HCEC 1CT (cell line): ENCODE data around the gene DLG2.
"Not testable (repeated sequence)": the region's sequence is repeated elsewhere in the genome, so short reads cannot be mapped to it uniquely, and the experiment has no call there.

Experiments used
- DNase-seq: peaks from one replicate; pipeline ENCODE4 v3.0.0-alpha.2; 2017

The DLG2 gene

DNA sequence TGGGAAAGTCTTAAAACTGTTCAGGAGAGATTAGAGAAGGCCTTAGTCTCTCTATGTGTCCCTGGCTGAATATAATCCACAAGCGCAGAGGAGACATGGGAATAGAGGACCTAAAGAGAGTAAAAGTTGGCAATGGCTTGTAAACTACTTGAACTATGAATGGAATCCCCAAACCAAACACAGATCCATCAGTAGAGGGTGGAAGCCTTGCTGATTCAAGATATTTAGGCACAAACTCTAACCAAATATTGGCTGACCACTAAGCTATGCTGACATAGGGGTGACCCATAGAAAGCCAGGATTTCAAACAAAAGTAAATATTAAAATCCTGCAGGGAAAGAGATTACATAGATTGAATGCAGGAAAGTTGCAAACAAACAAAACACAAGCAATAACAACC, 439.2 kb downstream of the DLG2 start:
- DNase-seq, result no peak

DNA sequence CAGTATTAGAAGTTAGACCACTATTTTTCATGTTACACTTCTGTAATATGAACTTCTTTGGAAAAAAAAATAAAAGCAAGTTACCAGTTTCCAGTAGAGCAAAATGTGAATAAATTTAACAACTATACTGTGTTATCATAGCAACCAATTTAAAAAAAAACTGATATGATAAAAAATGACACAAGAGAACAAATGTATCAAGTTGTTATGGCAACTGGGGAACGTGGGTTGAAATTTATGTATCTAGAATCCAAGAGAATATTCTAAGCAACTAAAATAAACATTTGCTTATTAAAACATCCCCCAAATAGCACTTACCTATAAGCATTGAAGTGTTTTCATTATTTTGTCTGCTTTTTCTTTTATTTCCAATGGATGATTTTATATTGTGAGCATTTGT, 442.4 kb downstream of the DLG2 start:
- no peak for DNase-seq

DNA sequence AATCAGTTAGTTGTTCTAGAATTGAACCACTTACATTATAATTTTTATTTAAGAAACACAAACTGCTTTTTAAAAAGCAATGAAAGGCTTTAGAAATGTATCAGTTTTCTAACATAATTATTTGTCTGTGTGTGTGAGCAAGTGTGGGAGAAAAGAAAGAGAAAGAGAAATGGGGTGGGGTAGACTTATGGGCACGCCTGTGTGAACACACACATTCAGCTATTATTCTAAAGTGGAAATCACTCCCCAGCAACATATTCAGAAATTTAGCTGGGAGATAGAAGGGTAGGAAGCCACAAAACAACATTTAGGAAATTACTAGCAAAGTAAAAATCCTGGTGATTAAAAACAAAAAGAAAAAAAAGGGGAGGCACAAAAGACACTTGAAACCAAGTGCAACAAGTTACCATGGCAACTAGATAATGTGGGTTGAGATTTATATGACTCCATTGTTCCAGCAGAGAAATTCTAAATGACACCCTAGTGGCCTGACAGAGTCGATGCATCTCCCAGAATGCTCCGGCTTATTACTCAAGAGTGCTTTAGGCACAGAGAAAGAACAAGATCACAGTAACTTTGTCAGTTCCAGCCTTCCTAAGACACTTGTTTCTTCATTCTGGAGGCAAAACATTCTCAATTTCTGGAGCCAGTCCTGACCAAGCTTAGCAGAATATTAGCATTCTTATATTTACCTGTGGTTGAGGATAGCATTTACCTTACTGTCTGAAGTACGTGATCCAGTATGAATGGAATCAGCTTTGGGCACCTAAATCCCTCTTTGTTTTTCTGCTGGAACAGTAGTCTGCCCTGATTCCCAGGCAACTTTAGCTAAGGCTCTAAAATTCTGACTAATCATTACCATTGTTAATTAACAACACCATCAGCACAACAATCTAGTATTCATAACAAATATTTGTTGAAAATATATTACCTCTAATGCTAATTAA, 444.4 kb downstream of the DLG2 start:
- peak; percentile 69 for DNase-seq

DNA sequence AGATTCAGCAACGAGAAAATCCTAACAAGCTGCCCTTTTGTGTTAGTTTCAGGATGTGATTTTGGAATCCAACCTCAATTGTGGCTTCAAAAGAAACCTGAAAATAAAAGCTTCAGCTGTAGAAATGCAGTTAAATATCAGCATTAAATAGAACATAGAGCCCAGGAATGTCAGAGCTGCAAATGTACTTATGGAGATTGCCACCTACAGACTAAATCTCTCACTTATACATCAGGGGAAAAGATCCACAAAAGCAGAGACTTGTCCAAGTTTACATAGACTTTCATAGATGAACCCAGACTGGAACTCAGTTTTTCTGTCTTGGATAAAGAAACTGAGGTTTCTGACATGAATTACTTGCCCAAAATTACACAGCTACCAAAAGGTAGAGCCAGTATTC, 446.6 kb downstream of the DLG2 start:
- DNase-seq, result no peak

- no peak for DNase-seq
Observed at GRCh38 chr11:85171648-85172257, 455.4 kb downstream of the DLG2 start.

- DNase-seq, result peak; percentile 72
Observed at GRCh38 chr11:85170184-85170583, 457.0 kb downstream of the DLG2 start.

GRCh38 chr11:85167471-85167870, 459.7 kb downstream of the DLG2 start:
- DNase-seq, result no peak

DNA sequence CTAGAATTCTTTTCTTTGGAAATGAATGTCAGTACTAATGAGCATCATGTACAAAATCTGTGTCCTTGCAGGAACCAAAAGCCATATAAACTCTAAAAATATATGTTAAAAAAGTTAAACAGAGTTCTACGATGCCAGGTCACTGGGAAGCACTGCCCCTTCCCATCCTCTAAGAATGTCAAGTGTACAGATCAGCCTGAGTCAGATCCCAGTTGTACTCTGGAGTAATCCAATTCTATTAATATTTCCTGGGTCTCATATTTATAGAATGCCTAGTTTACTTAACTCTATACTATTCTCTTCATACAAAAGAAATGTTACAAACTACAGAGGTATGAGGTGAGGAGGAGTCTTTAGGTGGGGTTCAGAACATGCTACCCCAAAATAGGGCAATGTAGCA, 460.1 kb downstream of the DLG2 start:
- DNase-seq, result peak; percentile 35

GRCh38 chr11:85165819-85166218, 461.3 kb downstream of the DLG2 start:
- DNase-seq, result no peak

DNA sequence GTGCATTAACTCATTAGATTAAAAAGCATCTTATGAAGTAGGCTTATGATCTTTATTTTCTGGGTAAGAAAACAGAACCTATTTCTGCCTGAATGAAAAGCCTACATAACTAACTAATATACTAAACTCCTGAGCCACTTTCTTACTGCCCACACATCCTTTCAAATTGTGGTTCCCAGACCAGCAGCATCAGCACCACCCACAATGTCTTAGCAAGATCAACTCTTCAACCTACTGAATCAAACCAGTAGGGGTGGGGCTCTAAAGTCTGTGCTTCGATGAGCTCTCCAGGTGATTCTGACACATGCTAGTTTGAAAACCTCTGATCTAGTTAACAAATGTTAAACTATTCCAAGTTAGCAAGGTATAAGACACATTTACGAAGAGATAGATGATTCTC, 462.4 kb downstream of the DLG2 start:
- no peak for DNase-seq

DNA sequence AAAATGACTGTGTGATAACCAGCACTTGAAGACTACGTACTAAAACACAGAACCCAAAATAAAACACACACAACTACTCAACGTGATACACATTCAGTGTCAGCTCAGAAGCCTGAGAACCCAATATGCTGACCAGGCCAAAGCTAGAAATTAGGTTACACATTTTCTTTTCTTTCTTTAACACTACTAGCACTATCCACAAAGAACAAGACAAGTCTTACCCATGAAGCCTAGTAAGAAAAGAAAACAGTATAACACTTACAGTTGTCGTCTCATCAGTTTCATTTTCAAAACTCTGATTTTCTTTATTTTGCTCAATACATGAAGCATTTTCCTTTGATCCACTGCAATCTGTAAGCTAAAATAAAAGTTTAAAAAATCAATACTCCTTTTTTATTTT, 472.9 kb downstream of the DLG2 start:
- DNase-seq, result no peak

DNA sequence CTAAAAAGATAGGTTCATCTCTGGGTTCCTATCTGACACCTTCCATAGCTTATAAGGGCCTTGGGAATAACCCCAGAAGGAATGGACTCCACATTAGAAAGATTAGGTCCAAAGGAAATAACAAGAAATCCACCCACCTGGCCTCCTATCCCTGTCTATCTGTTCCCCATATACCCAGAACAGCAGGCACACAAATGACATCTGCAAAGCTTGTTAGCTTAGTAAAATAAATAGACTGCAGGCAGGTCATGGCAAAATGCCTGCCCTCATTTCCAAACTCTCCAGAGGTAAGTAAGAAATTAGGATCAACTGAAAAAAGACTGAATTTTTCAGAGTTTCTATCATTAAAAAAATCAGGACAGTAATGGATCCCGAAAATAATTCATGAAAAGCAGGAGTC, 489.5 kb downstream of the DLG2 start:
- DNase-seq, result no peak

- DNase-seq, result no peak
Observed at GRCh38 chr11:85133636-85134035, 493.5 kb downstream of the DLG2 start.

GRCh38 chr11:85132851-85133585, 494.1 kb downstream of the DLG2 start:
- DNase-seq, result peak; percentile 31

DNA sequence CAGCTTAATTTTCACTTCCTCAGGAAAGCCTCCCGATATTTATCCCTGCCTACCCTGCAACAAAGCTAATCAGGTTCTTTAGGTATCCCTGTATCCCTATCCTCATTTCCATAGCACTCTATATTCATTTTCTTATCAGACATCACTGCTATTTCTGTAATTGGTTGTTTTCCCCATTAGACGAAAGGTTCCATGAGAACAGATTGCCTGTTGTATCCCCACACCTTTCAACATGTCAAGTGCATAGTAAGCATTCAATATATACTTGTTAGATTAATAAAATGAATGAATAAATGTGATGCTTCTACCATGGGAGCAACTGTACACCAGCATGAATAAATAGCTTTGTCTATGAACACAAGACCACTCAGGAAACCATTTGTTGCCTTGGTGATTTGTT, 499.8 kb downstream of the DLG2 start:
- no peak for DNase-seq

DNA sequence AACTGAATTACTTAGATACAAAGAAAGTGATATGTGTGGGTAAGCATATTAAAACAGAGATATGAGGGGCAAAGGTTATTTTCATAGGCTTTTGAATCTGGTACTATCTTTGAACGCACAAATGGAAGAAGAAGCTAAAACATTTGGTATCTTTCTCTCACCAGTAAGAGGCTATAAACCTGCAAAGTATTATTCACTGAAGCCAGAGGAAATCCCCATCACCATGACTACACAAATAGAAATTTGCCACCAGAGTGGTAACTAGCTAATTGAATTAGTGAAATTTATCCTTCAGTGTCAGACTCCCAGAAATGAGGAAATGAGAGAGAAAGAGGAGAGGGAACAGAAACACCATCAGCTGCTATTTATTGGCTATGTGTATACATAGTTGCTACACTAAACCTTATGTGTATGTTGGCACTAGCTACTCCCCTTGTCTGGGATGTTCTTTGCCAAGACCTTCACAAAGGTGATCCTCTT, 503.4 kb downstream of the DLG2 start:
- no peak for DNase-seq

DNA sequence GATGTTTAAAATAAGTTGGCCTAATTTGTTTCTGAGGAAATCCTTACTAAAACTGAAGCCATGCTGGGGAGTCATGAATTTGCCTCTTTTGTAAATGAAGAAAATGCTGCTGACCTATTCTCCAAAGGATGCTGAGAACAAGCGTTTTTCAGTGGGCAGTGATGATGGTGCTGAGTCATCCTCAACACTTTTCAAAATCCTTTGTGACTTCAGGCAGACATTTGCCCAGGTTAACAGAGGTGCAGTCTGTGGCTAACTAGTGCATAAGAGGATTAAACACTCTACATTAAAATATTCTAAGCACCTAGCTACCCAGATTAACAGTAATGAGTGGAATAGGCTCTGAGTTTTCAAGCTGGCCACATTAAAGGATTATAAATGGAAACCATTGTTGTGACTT, 509.0 kb downstream of the DLG2 start:
- DNase-seq, result no peak

DNA sequence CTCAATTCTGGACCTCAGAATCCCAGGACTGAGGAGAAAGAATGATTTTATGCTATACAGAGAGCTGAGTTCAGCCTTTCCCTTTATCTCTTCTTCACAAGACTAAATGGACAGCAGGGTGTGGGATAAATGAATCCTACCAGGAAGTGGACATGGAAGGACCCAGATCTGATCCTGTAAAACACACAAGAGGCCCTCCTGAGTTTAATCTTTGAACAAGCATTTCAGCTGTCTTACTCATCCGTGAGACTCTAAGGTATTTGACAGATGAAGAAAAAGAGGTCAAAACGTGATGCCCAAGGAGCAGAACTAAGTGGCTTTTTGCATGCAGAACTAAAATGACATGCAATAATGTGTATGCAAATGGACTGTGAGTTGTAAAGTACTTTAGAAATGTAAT, 511.3 kb downstream of the DLG2 start:
- DNase-seq, result no peak

DNA sequence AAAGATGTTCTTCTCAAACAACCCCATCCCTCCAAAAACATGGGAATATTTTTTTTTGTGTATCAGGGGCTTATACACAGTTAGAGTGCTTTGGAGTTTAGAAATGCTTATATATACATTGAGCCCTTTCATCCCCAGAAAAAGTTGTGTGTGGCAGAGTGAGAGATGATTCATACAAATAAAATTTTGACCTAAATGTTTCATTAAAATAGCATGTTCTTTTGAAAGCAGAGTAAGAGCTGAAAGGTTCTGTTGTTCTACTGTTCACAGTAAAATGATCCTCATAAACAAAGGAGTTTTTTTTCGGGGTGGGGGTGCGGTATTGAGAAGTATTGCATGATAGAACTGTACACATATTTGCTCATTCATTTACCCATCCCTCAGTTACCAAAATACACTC, 512.4 kb downstream of the DLG2 start:
- peak; percentile 60 for DNase-seq

- DNase-seq, result not testable (repeated sequence)
Observed at GRCh38 chr11:85110246-85110645, 516.9 kb downstream of the DLG2 start.

- no peak for DNase-seq
Observed at GRCh38 chr11:85109141-85109540, 518.0 kb downstream of the DLG2 start.

GRCh38 chr11:85105868-85106267, 521.3 kb downstream of the DLG2 start:
- DNase-seq, result no peak

- no peak for DNase-seq
Observed at GRCh38 chr11:85099522-85099921, 527.6 kb downstream of the DLG2 start.

GRCh38 chr11:85098996-85099395, 528.1 kb downstream of the DLG2 start:
- no peak for DNase-seq
